ENCODE measurements around the gene PC. TPM values are rescaled to one million over a fixed set of nuclear protein-coding genes. Genes with fewer than 3 reads are reported as not detected.
A peak's percentile ranks its signal among the peaks of the same experiment; 100 is the strongest.

Gene PC
- total and polyA plus RNA-seq, 2 experiments from 2014 or later = 18.3 to 21.7 TPM

- Mint-ChIP-seq H3K4me3 (no peak overlapping the region), H3K27ac (no peak overlapping the region), H3K4me1 (no peaks in the 10 kb centered on the region), H3K27me3 (ENCODE audit: insufficient read depth, low read depth, poor library complexity) (peaks cover 11% of the 10 kb centered on the region), H3K9me3 (no peaks in the 10 kb centered on the region; the same call in 2 of the 3 replicates), H3K36me3 (ENCODE audit: low read depth) (no peaks in the 10 kb centered on the region)
- Histone ChIP-seq H3K9me2 (ENCODE audit: insufficient read depth) (no peaks in the 10 kb centered on the region), H3K4me2 (no peak overlapping the region), H3K36me3 (ENCODE audit: insufficient read depth) (no peaks in the 10 kb centered on the region), H3K4me1 (ENCODE audit: insufficient read depth) (no peaks in the 10 kb centered on the region), H2AFZ (0 out of 2 replicates have a peak overlapping the region, but pooled peaks have one; percentile 32), H3K27me3 (ENCODE audit: insufficient read depth) (no peaks in the 10 kb centered on the region), H3F3A (replicated peaks; ENCODE audit: low read depth) (no peaks in the 10 kb centered on the region), H3K27ac (ENCODE audit: low read depth) (no peak overlapping the region), H4K20me1 (replicated peaks; ENCODE audit: insufficient read depth) (no peaks in the 10 kb centered on the region), H3K79me2 (replicated peaks; ENCODE audit: insufficient read depth) (no peaks in the 10 kb centered on the region), H3K4me3 (no peak overlapping the region)
- no peak for DNase-seq (ENCODE audit: low spot score)
- ATAC-seq = no peak
- TF ChIP-seq CTCF (conservative IDR thresholded peaks at IDR 0.05; ENCODE audit: low read depth in 2 of 2) = no peak
- TF ChIP-seq EZH2phosphoT487 (IDR thresholded peaks at IDR 0.05; ENCODE audit: unreplicated experiment) = no peak
- TF ChIP-seq, protein P1, sequence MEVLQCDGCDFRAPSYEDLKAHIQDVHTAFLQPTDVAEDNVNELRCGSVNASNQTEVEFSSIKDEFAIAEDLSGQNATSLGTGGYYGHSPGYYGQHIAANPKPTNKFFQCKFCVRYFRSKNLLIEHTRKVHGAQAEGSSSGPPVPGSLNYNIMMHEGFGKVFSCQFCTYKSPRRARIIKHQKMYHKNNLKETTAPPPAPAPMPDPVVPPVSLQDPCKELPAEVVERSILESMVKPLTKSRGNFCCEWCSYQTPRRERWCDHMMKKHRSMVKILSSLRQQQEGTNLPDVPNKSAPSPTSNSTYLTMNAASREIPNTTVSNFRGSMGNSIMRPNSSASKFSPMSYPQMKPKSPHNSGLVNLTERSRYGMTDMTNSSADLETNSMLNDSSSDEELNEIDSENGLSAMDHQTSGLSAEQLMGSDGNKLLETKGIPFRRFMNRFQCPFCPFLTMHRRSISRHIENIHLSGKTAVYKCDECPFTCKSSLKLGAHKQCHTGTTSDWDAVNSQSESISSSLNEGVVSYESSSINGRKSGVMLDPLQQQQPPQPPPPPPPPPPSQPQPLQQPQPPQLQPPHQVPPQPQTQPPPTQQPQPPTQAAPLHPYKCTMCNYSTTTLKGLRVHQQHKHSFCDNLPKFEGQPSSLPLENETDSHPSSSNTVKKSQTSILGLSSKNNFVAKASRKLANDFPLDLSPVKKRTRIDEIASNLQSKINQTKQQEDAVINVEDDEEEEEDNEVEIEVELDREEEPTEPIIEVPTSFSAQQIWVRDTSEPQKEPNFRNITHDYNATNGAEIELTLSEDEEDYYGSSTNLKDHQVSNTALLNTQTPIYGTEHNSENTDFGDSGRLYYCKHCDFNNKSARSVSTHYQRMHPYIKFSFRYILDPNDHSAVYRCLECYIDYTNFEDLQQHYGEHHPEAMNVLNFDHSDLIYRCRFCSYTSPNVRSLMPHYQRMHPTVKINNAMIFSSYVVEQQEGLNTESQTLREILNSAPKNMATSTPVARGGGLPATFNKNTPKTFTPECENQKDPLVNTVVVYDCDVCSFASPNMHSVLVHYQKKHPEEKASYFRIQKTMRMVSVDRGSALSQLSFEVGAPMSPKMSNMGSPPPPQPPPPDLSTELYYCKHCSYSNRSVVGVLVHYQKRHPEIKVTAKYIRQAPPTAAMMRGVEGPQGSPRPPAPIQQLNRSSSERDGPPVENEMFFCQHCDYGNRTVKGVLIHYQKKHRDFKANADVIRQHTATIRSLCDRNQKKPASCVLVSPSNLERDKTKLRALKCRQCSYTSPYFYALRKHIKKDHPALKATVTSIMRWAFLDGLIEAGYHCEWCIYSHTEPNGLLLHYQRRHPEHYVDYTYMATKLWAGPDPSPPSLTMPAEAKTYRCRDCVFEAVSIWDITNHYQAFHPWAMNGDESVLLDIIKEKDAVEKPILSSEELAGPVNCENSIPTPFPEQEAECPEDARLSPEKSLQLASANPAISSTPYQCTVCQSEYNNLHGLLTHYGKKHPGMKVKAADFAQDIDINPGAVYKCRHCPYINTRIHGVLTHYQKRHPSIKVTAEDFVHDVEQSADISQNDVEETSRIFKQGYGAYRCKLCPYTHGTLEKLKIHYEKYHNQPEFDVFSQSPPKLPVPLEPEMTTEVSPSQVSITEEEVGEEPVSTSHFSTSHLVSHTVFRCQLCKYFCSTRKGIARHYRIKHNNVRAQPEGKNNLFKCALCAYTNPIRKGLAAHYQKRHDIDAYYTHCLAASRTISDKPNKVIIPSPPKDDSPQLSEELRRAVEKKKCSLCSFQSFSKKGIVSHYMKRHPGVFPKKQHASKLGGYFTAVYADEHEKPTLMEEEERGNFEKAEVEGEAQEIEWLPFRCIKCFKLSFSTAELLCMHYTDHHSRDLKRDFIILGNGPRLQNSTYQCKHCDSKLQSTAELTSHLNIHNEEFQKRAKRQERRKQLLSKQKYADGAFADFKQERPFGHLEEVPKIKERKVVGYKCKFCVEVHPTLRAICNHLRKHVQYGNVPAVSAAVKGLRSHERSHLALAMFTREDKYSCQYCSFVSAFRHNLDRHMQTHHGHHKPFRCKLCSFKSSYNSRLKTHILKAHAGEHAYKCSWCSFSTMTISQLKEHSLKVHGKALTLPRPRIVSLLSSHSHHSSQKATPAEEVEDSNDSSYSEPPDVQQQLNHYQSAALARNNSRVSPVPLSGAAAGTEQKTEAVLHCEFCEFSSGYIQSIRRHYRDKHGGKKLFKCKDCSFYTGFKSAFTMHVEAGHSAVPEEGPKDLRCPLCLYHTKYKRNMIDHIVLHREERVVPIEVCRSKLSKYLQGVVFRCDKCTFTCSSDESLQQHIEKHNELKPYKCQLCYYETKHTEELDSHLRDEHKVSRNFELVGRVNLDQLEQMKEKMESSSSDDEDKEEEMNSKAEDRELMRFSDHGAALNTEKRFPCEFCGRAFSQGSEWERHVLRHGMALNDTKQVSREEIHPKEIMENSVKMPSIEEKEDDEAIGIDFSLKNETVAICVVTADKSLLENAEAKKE (CRISPR knock-in tag; IDR thresholded peaks at IDR 0.05) = no peak
- TF ChIP-seq ETS1 (IDR thresholded peaks at IDR 0.05) = no peak
- no peak for TF ChIP-seq STAT1 (IDR thresholded peaks at IDR 0.05; ENCODE audit: unreplicated experiment)
- TF ChIP-seq, protein P2, sequence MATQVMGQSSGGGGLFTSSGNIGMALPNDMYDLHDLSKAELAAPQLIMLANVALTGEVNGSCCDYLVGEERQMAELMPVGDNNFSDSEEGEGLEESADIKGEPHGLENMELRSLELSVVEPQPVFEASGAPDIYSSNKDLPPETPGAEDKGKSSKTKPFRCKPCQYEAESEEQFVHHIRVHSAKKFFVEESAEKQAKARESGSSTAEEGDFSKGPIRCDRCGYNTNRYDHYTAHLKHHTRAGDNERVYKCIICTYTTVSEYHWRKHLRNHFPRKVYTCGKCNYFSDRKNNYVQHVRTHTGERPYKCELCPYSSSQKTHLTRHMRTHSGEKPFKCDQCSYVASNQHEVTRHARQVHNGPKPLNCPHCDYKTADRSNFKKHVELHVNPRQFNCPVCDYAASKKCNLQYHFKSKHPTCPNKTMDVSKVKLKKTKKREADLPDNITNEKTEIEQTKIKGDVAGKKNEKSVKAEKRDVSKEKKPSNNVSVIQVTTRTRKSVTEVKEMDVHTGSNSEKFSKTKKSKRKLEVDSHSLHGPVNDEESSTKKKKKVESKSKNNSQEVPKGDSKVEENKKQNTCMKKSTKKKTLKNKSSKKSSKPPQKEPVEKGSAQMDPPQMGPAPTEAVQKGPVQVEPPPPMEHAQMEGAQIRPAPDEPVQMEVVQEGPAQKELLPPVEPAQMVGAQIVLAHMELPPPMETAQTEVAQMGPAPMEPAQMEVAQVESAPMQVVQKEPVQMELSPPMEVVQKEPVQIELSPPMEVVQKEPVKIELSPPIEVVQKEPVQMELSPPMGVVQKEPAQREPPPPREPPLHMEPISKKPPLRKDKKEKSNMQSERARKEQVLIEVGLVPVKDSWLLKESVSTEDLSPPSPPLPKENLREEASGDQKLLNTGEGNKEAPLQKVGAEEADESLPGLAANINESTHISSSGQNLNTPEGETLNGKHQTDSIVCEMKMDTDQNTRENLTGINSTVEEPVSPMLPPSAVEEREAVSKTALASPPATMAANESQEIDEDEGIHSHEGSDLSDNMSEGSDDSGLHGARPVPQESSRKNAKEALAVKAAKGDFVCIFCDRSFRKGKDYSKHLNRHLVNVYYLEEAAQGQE (IDR thresholded peaks at IDR 0.05; ENCODE audit: unreplicated experiment) = no peak
- TF ChIP-seq POLR2AphosphoS5 (IDR thresholded peaks at IDR 0.05; ENCODE audit: low read depth) = no peak
- no peak for TF ChIP-seq ZNF114 (CRISPR knock-in tag; IDR thresholded peaks at IDR 0.05)
- TF ChIP-seq CREB1 (CRISPR knock-in tag; IDR thresholded peaks at IDR 0.05; ENCODE audit: low read depth) = no peak
- TF ChIP-seq NANOG (IDR thresholded peaks at IDR 0.05; ENCODE audit: borderline replicate concordance) = no peak
- TF ChIP-seq JUNB (IDR thresholded peaks at IDR 0.05; ENCODE audit: unreplicated experiment) = no peak
- TF ChIP-seq EZH2 (IDR thresholded peaks at IDR 0.05; ENCODE audit: low read depth, unreplicated experiment) = no peak
- TF ChIP-seq ZNF331 (CRISPR knock-in tag; IDR thresholded peaks at IDR 0.05; ENCODE audit: low read depth) = no peak
These were observed 8.2 kb upstream of the PC start for GRCh38 chr11:66966351-66966750.
